IPS DF 4.7 (cell line): ENCODE results near the gene MAGI1.

Experiments used
- DNase-seq: peaks from one replicate; pipeline ENCODE4 v3.0.0-alpha.2; 2013; ENCODE audit warnings: low spot score; ENCODE audit errors: extremely low read depth

Gene MAGI1

DNA sequence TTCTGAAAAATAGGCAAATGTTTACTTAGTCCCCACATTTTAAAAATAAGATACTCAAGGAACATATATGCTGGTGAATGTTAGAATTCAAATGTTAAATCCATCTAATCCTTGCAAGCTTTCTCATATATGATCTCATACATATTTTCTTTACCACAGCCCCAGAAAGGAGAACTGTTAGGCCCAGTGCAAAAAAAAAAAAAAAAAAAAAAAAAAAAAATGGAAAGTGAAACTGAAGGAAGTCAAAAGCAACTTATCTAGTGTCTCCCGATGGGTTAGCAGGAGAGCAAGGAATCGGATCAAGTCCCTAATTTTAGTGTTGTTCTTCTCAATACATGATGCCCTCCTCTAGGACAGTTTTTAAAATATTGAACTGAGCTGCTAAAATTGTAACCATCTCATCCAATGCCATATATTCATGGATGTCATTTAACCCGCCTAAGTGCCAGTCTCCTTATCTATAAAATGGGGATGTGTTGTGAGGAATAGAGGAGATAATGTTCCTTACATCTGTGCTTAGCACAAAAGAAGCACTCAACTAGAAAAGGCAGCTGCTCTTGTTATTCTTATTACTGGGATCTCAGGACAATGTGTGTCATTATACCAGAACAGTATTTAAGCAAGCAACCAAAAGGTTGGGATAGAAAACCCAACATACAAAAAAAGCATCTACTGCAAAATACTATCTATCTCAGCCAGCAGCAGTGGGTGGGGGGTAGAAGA, 279.7 kb downstream of the MAGI1 start:
- no peak for DNase-seq

DNA sequence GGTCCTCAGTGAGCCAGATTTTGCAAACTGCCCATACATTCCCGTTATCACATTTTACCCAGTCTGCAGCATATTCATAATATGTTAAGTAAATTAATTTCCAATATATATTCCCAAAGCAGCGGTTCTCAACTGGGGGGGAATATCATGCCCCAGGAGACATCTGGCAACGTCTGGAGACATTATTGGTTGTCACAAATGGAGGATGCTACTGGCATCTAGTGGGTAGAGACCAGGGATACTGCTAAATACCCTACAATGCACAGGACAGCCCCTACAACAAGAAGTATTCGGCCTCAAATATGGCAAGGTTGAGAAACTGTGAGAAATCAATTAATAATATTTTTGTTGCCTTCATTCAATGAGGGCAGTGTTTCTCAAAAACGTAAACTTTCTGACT, 280.3 kb downstream of the MAGI1 start:
- no peak for DNase-seq

DNA sequence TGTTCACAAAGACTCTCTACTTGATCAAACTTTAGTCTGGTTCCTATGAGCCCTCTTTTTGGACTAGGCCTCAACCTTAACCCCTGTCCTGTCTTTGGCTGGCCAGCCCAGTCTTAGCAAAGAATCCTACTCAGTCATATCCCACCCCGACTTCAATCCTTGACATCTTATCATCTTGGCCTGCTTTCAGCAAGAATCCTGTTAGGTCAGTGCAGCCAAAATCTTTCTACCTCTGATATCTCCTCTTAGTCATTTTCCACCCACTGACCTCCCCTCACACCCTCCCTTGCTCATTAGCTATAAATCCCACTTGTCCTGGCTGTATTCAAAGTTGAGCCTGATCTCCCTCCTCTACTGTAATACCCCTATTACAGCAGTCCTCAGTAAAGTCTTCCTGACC, 286.1 kb downstream of the MAGI1 start:
- DNase-seq: no peak

DNA sequence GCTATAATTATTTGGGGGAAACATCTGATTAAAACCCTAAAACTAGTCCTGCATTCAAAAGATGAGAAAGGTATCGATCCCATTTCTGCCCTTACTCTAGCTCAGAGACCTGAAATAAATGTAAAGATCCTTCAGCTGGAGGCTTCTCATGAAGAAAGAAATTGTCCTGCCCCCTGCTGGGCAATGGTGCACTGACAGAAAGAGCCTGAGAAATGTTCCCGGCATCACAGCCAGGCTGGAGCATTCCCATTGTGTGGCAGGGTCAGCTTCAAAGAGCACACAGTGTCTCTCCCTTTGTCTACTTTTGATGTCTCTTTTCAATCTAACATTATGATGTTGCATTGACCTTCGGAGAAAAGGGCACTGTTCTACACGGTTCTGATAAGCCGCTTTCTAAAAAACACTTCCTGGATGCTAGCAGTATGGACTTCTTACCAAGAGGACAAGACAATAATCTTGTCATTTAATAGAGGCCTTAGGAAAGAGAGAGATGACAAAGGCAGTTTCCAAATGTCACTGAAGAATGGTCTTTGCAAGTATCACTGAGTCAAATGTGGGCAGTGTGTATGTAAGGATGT, 287.5 kb downstream of the MAGI1 start:
- peak; percentile 69 for DNase-seq

DNA sequence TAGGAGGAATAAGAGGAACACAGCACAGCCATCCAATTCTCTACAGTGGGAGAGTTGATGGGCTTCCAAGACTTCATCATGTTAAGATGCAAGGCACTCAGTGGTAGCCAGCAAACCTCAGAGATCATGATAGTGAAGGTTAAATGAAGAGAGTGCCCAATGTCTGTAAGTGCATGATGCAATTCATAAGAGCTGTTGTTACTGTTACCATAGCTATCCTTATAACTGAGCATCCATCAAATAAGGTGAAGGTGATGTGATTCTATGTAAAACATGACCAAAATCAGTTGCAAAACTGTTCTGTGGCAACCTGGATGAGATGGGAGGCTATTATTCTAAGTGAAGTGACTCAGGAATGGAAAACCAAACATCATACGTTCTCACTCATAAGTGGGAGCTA, 289.7 kb downstream of the MAGI1 start:
- no peak for DNase-seq

DNA sequence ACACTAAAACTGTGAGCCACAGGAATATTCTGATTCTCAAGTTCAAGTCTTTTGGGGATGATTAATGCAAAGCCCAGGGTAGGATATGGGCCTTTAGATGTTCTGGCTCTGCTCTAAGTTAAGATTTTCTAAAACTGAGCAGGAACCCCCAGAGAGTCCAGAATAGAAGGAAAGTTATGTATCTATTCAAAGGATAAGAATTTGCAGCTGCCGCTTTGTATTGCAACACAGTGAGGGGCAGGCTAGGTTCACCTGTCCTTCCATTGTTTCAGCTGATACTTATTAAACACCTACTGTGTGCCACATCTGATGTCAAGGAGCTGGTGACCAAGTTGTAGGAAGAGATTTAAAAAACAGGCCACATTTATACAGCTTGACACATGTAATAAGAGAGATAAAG, 290.4 kb downstream of the MAGI1 start:
- no peak for DNase-seq

DNA sequence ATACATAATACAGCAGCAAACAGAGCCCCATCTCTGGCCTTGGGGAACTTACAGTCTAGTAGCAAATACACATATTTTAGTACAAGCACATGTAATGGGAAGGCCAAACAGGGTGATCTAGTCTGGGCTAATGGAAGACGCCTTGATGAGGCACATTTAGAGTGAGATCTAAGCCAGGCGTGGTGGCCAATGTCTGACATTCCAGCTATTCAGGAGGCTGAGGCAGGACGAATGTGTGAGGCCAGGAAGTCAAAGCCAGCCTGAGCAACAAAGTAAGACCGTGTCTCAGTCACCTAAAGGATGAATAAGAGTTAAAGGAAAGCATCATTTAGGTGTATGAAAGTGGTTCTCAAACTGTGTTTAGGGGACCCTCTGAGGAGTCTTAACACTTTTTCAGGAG, 291.9 kb downstream of the MAGI1 start:
- no peak for DNase-seq

DNA sequence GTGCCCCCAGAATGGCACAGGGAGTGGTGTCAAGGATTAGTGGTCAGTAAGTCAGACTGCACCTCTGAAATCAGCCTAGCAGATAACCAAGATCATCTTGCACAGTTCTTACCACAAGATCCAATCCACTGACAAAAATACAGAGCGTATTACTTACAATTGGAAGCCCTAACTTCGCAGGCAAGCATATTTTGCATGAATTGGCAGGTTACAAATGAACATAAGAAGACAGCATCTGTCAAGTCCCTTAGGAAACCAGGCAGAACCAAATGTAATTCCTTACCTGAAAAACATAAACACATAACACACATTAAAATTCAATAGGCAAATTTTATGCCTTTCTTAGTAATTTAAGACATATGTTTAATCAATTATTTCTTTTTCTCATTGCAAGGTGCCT, 293.4 kb downstream of the MAGI1 start:
- no peak for DNase-seq

DNA sequence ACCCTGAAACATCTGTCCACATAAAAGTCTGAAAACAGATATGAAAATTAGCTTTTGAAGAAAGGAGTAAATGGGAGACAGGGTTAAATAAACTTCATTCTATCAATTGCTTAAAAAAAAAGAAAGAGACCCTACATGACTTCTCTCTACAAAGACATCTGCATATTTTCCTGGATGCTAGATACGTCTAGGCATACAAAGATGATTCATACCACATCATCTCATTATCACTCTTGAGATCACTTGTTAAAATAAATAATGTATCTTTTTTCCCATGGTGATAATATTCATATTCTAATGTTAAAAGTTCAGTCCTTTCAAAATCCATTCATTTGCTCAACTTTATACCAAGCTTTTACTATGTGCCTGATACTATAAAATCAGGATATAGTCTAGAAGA, 295.8 kb downstream of the MAGI1 start:
- DNase-seq: no peak

DNA sequence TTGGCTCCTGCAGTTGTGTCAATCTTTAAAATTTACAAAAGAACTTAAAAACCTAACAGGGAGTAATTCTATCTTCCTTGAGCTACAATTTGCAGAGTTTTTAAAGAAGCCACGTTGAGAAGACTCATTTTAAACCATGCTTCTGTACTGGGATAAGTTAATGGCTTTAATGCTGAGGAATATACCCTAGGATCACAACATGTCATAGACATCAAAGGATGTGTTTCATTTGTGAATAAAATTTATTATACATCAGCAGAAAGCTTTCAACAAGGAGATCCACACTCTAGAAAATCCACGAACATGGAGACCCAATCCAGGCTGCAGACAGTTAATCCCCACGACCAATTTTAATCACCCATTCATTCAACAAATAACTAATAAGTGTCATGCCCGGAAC, 297.2 kb downstream of the MAGI1 start:
- no peak for DNase-seq

DNA sequence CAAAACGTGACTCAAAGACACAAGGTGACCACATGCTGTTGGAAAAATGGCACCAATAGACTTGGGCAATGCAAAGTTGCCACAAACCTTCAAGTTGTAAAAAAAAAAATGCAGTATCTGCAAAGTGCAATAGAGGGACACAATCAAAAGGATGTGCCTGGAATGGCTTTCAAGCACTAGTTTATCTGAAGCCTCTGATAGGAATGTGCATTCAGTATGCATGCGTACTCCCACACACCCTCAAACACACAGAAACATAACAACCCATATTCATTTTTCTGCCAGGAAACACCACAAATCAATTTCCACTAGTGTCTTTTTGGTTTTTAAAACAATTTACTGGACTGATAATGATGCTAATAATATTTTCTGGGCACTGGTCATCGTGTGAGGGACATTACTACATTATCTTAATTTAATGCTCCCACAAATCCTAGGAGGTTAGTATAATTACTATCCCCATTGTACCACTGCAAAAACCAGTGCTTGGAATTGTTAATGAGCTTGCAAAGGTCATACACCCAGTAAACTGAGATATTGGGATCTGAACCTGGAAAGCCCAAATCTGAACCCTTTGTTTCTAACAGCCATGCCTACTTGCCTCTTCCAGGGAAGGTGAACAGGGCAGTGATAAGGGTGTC, 298.7 kb downstream of the MAGI1 start:
- no peak for DNase-seq

DNA sequence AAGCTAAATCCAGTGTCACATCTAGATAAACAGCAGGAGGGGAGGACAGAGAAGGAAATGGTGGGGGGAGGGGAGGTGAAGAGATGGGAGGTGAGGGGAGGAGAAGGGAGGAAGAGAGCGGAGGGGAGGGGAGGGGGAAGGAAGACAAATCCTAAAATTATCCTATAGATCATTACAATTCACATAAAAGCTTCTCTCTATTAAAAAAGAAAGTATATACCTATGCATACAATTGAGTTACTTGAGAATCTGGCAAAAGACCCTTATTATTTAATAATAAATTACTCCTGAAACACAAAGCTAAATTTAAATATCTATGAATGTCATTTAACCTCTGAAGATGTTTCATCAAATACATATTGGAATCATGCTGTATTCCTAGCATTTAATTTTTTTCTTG, 303.9 kb downstream of the MAGI1 start:
- no peak for DNase-seq

DNA sequence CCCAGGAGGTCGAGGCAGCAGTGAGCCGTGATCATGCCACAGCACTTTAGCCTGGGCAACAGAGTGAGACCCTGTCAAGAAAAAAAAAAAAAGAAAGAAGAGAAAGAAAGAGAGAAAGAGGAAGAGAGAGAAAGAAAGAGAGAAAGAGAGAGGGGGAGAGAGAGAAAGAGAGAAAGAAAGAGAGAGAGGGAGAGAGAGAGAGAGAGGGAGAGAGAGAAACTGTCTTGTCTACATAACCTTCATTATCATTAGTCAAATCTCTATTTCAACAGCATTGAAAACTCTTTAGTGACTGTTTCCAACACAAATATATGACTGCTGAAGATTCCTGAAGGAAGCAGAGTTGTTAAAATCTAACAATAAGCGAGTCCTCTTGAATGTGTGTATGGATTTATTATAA, 304.3 kb downstream of the MAGI1 start:
- DNase-seq: no peak

DNA sequence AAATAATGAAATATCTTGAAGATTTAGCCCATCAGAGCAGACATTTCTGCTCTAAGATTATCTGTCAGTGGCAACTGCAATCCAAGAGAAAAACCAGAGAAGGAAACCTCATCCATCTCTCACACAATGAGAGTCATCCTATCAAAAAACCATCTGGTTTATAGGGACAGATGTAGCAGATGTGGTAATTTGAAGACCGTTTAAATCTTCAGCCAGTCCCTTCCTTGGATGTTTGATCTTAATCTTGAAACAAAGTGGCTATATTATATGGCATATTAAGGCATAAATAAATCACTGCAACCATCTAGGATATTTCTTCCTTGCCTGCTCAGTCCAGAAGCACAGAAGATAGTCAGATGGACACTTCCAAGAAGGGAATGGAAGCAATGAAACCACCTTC, 305.3 kb downstream of the MAGI1 start:
- DNase-seq: no peak

DNA sequence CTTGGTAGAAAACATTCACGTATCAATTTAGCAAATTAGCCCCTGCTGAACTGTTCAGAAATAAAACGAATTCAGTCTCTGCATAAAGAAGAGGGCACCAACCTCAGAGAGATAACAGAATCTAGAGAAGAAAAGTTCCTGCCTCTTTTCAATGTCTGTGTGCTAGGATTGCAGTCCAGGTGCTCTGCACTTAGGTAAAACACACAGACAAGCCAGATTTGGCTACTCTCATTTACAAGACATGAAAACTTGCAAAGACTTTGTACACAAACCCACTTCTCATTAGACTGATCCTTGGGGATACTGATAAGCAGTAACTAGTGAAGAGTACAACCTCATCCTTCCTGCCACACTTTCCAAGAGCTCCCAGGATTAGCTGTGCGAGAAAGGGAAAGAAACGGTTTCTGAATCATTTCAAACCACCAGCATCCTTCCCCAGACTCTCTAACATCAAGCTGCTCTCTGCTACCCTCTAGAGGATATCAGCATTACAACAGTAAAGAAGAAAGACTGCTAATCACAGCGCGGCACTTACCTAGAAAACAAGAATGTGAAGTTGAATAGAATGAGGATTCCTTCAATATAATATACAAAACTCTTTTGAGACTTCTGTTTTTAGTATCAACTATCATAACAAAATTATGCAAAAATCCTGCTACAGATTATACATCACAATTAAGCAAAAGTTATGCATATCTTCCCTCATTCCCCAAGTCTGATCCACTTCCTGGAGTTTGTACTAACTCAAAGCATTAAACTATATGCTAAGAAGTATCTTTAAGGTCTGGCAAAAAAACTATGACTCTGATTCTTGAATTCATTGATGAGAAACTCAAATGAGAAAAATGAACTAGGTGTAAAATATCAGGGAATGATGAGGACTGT, 306.4 kb downstream of the MAGI1 start:
- peak; percentile 78 for DNase-seq

DNA sequence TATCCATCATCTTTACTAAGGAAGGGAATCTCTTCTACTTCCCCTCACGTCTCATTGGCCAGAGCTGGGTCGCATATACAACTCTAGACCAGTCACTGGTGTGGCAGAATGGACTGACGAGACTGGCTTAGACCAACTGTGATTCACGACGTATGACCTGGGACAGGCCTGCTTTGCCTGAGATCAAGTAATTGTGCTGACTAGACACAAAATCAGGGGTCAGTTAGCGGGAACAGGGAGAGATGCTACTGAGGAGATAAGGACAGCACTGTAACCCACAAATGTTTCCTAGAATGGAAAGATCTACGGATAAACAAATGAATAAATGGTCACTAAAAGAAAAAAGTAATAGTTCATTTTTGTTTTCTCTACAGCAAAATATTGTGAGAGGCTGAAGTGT, 308.3 kb downstream of the MAGI1 start:
- no peak for DNase-seq

DNA sequence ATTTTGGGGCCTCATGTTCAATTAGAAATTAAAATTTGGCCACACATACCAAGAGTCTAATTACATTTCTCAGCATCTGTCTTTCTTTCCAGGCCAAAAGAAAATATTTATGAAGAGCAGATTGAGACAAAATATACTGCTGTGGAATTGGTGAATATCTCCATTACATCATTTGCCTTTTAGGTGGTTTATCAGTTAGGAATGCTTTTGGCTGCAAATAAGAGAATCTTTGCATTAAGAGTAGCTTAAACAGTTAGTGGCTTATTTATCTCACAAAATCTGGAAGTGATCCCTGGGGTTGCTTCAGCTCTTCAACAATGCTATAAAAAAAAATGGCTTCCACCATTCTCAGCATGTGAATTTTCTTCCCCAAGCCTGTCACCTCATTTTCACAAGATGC, 308.7 kb downstream of the MAGI1 start:
- DNase-seq: no peak

DNA sequence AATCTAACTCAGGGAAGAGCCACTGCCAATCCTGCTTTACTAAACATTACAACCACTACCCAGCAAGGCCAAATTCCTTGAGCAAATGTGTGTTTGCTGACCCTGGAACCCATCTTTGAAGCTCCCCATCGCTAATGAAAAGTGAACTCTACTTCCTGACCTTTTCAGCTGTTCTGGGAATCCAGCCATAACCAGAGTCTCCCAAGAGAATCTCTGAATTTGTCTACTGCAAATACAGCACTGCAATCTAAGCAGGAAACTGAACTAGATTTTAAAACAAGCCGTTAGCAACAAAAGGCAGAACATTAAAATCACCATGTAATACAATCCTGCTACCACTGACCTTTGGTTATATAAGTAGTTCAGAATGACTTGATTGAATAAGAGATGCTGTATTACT, 309.2 kb downstream of the MAGI1 start:
- DNase-seq: no peak

DNA sequence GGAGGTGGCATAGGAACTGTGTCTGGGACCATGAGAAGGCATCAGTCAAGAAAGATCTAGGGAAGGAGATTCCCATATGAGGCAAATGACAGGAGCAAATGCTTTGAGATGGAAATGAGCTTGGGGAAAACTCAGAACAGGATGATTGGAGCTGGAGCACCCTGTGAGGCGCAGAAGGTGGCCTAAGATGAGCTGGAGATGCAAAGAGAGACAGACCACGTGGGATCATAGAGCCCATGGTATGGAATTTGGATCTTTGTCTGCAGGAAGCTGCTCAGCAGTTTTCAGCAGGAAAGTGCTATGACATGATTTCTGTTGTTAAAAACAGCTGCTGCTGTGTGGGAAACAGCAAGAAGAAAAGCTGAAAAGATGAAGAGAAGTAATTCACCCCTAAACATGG, 310.6 kb downstream of the MAGI1 start:
- no peak for DNase-seq

DNA sequence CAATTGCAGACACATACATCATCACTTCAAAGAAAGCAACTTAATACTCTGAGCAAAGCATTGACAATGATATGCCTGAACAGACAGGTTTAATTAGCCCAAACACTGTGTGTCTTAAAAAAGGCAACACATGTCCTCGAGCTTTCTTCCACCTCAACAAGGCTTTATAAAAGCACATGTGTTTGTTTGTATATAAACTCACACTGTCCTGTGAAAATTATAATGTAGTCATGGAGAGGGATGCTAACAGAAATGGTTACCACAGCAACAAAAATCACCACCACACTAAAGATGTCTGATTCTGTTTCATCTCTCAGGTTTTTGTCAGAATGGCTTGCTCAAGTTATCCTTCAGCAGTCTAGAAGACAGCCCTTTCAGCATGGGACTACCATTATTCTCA, 314.7 kb downstream of the MAGI1 start:
- no peak for DNase-seq

DNA sequence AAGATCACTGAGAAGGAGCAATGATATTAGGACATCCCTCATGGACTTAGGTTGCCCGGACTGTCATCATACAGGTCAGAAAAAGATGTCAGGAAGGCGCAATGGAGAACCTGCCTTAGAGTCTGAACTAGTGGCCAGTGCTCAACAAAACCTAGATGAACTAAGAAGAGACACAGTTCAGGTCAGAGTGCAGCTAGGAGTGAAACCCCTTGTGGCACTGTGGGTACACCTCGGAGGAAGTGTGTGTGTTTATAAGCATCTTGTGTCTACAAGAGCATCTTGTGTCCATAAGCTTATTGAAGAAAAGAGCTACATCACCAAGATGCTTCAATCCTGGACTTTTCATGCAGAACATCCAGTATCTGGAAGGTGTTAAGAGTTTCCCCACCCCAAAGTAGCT, 315.7 kb downstream of the MAGI1 start:
- DNase-seq: no peak
